K562 (cell line): ENCODE measurements around the gene RTF1. TPM values are rescaled to one million over a fixed set of nuclear protein-coding genes. Genes with fewer than 3 reads are reported as not detected.

Experiments used
- ATAC-seq: fragments of 200-7000 bp; cut with Tn5 transposase; 3 replicates; pipeline ENCODE4 v1.9.1; 2020; ENCODE audit warnings: moderate library complexity
- BruUV-seq: library from RNA; stranded (reverse); fragments of 400-500 nt; replicated peaks from 2 replicates; lab custom pipeline; 2021; lab: Mats Ljungman, UMichigan
- CTCF ChIA-PET: fragments of 300-600 bp; formaldehyde crosslinking; extraction: SDS; loops from one replicate; lab custom pipeline; 2021; ENCODE audit warnings: low intra/inter-chr PET ratio; lab: Yijun Ruan, JAX
- POLR2A ChIA-PET: fragments of 300-600, 350-650 bp; sonication (Branson Sonifier 250); formaldehyde crosslinking; extraction: SDS; loops from one replicate; lab custom pipeline; 2021; ENCODE audit warnings: antibody characterized with exemption, inconsistent platforms; lab: Yijun Ruan, JAX
- DNase-seq, 4 experiments: peaks; one replicate each; pipeline versions ENCODE4 v3.0.0 to v3.0.0-alpha.2; 2011 to 2018; ENCODE audit warnings: low spot score in 3 of 4, mixed read lengths in 3 of 4; ENCODE audit errors: extremely low read depth in 1 of 4
- FAIRE-seq: peaks from 2 replicates; lab custom pipeline; 2011; peaks lifted over from hg19 to GRCh38; lab: Jason Lieb, UNC
- H2AFZ ChIP-seq: 2 replicates; pipeline ENCODE4 v1.6.0; 2011; ENCODE audit warnings: low read depth, low read length, control low read depth, inconsistent platforms
- H3K27ac ChIP-seq: fragments of 200-600 bp; 3 replicates; pipeline ENCODE4 v1.8.0; 2011; ENCODE audit warnings: low read depth, mild to moderate bottlenecking, control low read depth, inconsistent platforms, low read length, moderate library complexity, mixed read lengths; ENCODE audit errors: extremely low read depth
- H3K27me3 ChIP-seq, 2 experiments: fragments of 300-600 bp in 1 of 2; 2 replicates in 1 of 2; 3 replicates in 1 of 2; pipeline versions ENCODE4 v1.6.0 to v1.8.0; 2011; ENCODE audit warnings: inconsistent platforms in 2 of 2, low read length in 2 of 2, mild to moderate bottlenecking in 1 of 2, mixed read lengths in 1 of 2, moderate library complexity in 1 of 2; ENCODE audit not compliant: control insufficient read depth in 2 of 2, insufficient read depth in 2 of 2
- H3K36me3 ChIP-seq: fragments of 300-600 bp; 3 replicates; pipeline ENCODE4 v1.8.0; 2011; ENCODE audit warnings: mild to moderate bottlenecking, low read length, inconsistent platforms; ENCODE audit not compliant: control insufficient read depth, insufficient read depth
- H3K4me1 ChIP-seq, 2 experiments: fragments of 200-600 bp in 1 of 2; replicated peaks in 1 of 2; 2 replicates in 1 of 2; 3 replicates in 1 of 2; pipeline versions ENCODE4 v1.5.1 to v1.8.0; 2011; ENCODE audit warnings: inconsistent platforms in 2 of 2, low read length in 2 of 2, mild to moderate bottlenecking in 1 of 2, mixed read lengths in 1 of 2, moderate library complexity in 1 of 2; ENCODE audit not compliant: control insufficient read depth in 2 of 2, insufficient read depth in 2 of 2
- H3K4me2 ChIP-seq: 2 replicates; pipeline ENCODE4 v1.6.1; 2011; ENCODE audit warnings: low read length, control low read depth, inconsistent platforms, mixed read lengths; ENCODE audit not compliant: insufficient read depth
- H3K4me3 ChIP-seq: fragments of 200-600 bp; sonication (generic), shearing (Covaris generic); 2 replicates; pipeline ENCODE4 v1.5.1; 2016; ENCODE audit warnings: control low read depth, inconsistent platforms
- H3K79me2 ChIP-seq: fragments of 200-600 bp; 3 replicates; pipeline ENCODE4 v1.8.0; 2011; ENCODE audit warnings: low read length, inconsistent platforms; ENCODE audit not compliant: control insufficient read depth, insufficient read depth
- H3K9ac ChIP-seq, 2 experiments: 2 replicates each; pipeline versions ENCODE4 v1.6.0 to v1.6.1; 2011; ENCODE audit warnings: low read depth in 2 of 2, low read length in 2 of 2, control low read depth in 1 of 2, inconsistent platforms in 1 of 2, mild to moderate bottlenecking in 1 of 2, mixed read lengths in 1 of 2; ENCODE audit not compliant: insufficient read depth in 1 of 2
- H3K9me1 ChIP-seq: one replicate; pipeline ENCODE4 v1.6.0; 2011; ENCODE audit warnings: inconsistent platforms, mild to moderate bottlenecking, low read length, moderate library complexity; ENCODE audit not compliant: control insufficient read depth, insufficient read depth
- H3K9me3 ChIP-seq: replicated peaks from 2 replicates; pipeline ENCODE4 v1.5.1; 2011; ENCODE audit warnings: low read depth, low read length, inconsistent platforms; ENCODE audit not compliant: control insufficient read depth, insufficient read depth
- H4K20me1 ChIP-seq: replicated peaks from 2 replicates; pipeline ENCODE4 v1.6.1; 2011; ENCODE audit warnings: low read length, inconsistent platforms, mixed read lengths; ENCODE audit not compliant: control insufficient read depth, insufficient read depth
- CTCF ChIP-seq, 3 experiments: IDR thresholded peaks in 2 of 3; conservative IDR thresholded peaks in 1 of 3; 2 replicates each; pipeline ENCODE4 v1.5.1; 2011 to 2012; ENCODE audit warnings: low read length in 3 of 3, mild to moderate bottlenecking in 3 of 3, control low read depth in 2 of 3, improper control_type of control experiment in 1 of 3, inconsistent platforms in 1 of 3, low read depth in 1 of 3, mixed read lengths in 1 of 3, moderate library complexity in 1 of 3; ENCODE audit not compliant: insufficient read depth in 2 of 3
- POLR2G ChIP-seq: fragments of 200-400 bp; formaldehyde crosslinking; IDR thresholded peaks from 2 replicates; pipeline ENCODE4 v1.6.1; 2017; ENCODE audit warnings: low read depth, mild to moderate bottlenecking, antibody characterized with exemption, low read length, moderate library complexity
- ZNF668 ChIP-seq: fragments of 250-450 bp; sonication (Bioruptor Pico); IDR thresholded peaks from 2 replicates; pipeline ENCODE4 v1.8.0; 2022; ENCODE audit warnings: mild to moderate bottlenecking, inconsistent platforms
- WGBS: fragments of 100-300 bp; shearing (Covaris generic); methylation state at CpG from one replicate; pipeline ENCODE4 v1.1.6; 2016; ENCODE audit warnings: low coverage, mixed read lengths; ENCODE audit not compliant: insufficient coverage; ENCODE audit errors: missing lambda C conversion rate; 5-methylcytosine and 5-hydroxymethylcytosine counted together
- in situ Hi-C: fragments of 300-500 bp; cut with MboI; formaldehyde crosslinking; loops from 4 replicates; pipeline ENCODE4 v1.15.0; 2018; ENCODE audit warnings: inconsistent platforms, mixed read lengths
- intact Hi-C: fragments of 100-400 bp; cut with micrococcal nuclease; formaldehyde crosslinking; loops from 2 replicates; pipeline ENCODE4 v1.14.2; 2022
- polyA plus RNA-seq, 8 experiments: library from polyadenylated mRNA; depleted of rRNA in 4 of 8; stranded (reverse) in 5 of 8; unstranded in 3 of 8; fragments of >200 nt; fragmentation: Nextera tagmentation in 2 of 8; fragmentation: Illumina TruSeq in 1 of 8; extraction: Ambion mirVana in 2 of 8; extraction: Trizol in 1 of 8; gene quantifications; 2 replicates each; pipeline versions ENCODE4 v1.2.1 to v1.2.3, GENCODE V29; 2011 to 2014; ENCODE audit warnings: inconsistent platforms in 1 of 8, missing spikeins in 1 of 8
- total RNA-seq, 7 experiments: library from RNA; depleted of rRNA in 6 of 7; stranded (reverse); fragments of >200 nt in 6 of 7; fragmentation: Illumina TruSeq in 2 of 7; extraction: Trizol in 2 of 7; gene quantifications; 2 replicates each; pipeline versions ENCODE4 v1.2.1 to v1.2.3, GENCODE V29; 2011 to 2021; ENCODE audit warnings: low replicate concordance in 1 of 7

RTF1 gene
- total and polyA plus RNA-seq, 9 of the 15 experiments (the other 6 are each of a cell fraction or from before 2014, with no cell fraction given) = 7.6 to 69.5 (median 31.5) TPM

- peaks cover 0 to 8% of the 10 kb centered on the region in 2 experiments; a peak in 4 of 5 replicates for H3K4me1 ChIP-seq
- H3K9ac ChIP-seq = peak overlapping the region in 1 of 2 experiments; percentile 37; a peak in 2 of 4 replicates
- ChIA-PET CTCF (no interaction called here), POLR2A (interaction anchor here (0.6 to 1.3 kb wide), 2 partner anchors 16 to 54 kb away, joined by 3 read pairs; no protein-coding TSS in a partner anchor)
- BruUV-seq = no TSS peak
- WGBS = 49% methylated on average over 9 of the region's 10 CpGs
- H3K4me3 ChIP-seq = no peak overlapping the region
- H4K20me1 ChIP-seq = no peaks in the 10 kb centered on the region
- no peak for DNase-seq
- peaks cover 19% of the 10 kb centered on the region; the same call in 1 of the 3 replicates for H3K36me3 ChIP-seq
- ATAC-seq = peak; percentile 22
- intact Hi-C loops (no loop called here), in situ Hi-C loops (no loop called here)
- H2AFZ ChIP-seq = no peak overlapping the region
- no peak for FAIRE-seq
- H3K27ac ChIP-seq = no peak overlapping the region
- H3K4me2 ChIP-seq = no peak overlapping the region
- H3K79me2 ChIP-seq = no peaks in the 10 kb centered on the region
- no peaks in the 10 kb centered on the region for H3K9me3 ChIP-seq
- H3K27me3 ChIP-seq = no peaks in the 10 kb centered on the region
- H3K9me1 ChIP-seq = no peaks in the 10 kb centered on the region
- TF ChIP-seq ZNF668 (CRISPR knock-in tag) (no peak), CTCF (IDR thresholded peaks at IDR 0.05 in 2 of 3, conservative IDR thresholded peaks at IDR 0.05 in 1 of 3; ENCODE audit: insufficient read depth in 2 of 3, low read depth in 1 of 3, low read length in 3 of 3) (0 out of 6 replicates have a peak, but pooled peaks of 1 of the 3 experiments have one; percentile 2), POLR2G (peak; percentile 39; the same call in 1 of the 2 replicates)
Observed at GRCh38 chr15:41506796-41507341, 90.0 kb downstream of the RTF1 start.
